ENCODE measurements around the gene HIBADH.

Gene HIBADH

GRCh38 chr7:27662490-27663205, at the start of gene HIBADH:
Gene HIBADH (minus strand): TSS chr7:27662883. CDS start chr7:27662788, 95 bp downstream.
- TF ChIP-seq, protein P1, sequence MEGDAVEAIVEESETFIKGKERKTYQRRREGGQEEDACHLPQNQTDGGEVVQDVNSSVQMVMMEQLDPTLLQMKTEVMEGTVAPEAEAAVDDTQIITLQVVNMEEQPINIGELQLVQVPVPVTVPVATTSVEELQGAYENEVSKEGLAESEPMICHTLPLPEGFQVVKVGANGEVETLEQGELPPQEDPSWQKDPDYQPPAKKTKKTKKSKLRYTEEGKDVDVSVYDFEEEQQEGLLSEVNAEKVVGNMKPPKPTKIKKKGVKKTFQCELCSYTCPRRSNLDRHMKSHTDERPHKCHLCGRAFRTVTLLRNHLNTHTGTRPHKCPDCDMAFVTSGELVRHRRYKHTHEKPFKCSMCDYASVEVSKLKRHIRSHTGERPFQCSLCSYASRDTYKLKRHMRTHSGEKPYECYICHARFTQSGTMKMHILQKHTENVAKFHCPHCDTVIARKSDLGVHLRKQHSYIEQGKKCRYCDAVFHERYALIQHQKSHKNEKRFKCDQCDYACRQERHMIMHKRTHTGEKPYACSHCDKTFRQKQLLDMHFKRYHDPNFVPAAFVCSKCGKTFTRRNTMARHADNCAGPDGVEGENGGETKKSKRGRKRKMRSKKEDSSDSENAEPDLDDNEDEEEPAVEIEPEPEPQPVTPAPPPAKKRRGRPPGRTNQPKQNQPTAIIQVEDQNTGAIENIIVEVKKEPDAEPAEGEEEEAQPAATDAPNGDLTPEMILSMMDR (IDR thresholded peaks at IDR 0.05; ENCODE audit: low read depth, low read length), result no peak
- peak; percentile 100 for DNase-seq (ENCODE audit: low read depth in 2 of 2)
- peak within 1 kb of the TSS; percentile 78 to 79 for H3K4me3 ChIP-seq (replicated peaks in 1 of 2; ENCODE audit: low read depth in 2 of 2, low read length in 2 of 2)

- no peak overlapping the region for H3K4me3 ChIP-seq (replicated peaks in 1 of 2; ENCODE audit: low read depth in 2 of 2, low read length in 2 of 2)
- TF ChIP-seq, protein P1 (IDR thresholded peaks at IDR 0.05; ENCODE audit: low read depth, low read length), result no peak
- DNase-seq (ENCODE audit: low read depth in 2 of 2), result no peak
These were observed 49.5 kb upstream of the HIBADH start for GRCh38 chr7:27712217-27712616.

- peak; percentile 82 to 83 for DNase-seq (ENCODE audit: low read depth in 2 of 2)
- no peak overlapping the region for H3K4me3 ChIP-seq (replicated peaks in 1 of 2; ENCODE audit: low read depth in 2 of 2, low read length in 2 of 2)
- TF ChIP-seq, protein P1 (IDR thresholded peaks at IDR 0.05; ENCODE audit: low read depth, low read length), result no peak
These were observed 46.7 kb upstream of the HIBADH start for GRCh38 chr7:27709137-27710075.

DNA sequence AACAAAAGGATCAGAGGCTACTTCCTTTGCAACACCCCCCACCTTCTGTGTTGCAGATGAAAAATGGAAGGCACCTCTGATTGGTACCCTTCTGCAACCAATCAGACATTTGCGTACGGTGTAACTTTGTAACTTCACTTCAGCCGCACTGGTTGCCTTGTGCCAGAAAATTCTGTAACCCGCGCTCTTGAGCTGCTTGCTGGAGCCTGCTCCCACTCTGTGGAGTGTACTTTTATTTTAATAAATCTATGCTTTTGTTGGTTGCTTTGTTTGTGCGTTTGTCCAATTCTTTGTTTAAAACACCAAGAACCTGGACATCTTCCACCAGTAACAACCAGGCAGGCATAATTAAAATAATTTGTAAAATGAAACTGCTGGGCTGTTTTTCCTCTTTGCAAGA, 45.8 kb upstream of the HIBADH start:
- TF ChIP-seq, protein P1 (IDR thresholded peaks at IDR 0.05; ENCODE audit: low read depth, low read length), result no peak
- no peak for DNase-seq (ENCODE audit: low read depth in 2 of 2)
- no peak overlapping the region for H3K4me3 ChIP-seq (replicated peaks in 1 of 2; ENCODE audit: low read depth in 2 of 2, low read length in 2 of 2)

DNA sequence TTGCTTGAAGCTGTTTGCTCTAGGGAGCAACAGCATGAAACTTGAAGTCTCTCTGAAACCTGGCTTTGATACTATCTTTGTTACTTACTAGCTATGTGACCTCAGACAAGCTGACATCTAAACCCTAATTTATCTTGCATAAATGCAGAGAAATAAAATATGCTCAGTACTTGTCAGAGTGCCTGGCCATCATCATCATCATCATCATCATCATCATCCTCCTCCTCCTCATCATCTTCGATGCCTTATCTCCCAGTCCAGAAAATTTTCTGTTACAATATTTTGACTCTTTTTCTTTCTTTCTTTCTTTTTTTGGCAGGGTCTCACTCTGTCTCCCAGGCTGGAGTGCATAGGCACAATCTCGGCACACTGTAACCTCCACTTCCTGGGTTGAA, 42.5 kb upstream of the HIBADH start:
- TF ChIP-seq, protein P1 (IDR thresholded peaks at IDR 0.05; ENCODE audit: low read depth, low read length), result no peak
- H3K4me3 ChIP-seq (replicated peaks in 1 of 2; ENCODE audit: low read depth in 2 of 2, low read length in 2 of 2), result no peak overlapping the region
- DNase-seq (ENCODE audit: low read depth in 2 of 2), result no peak

- peak; percentile 40 to 63 for DNase-seq (ENCODE audit: low read depth in 2 of 2)
- TF ChIP-seq, protein P1 (IDR thresholded peaks at IDR 0.05; ENCODE audit: low read depth, low read length), result no peak
These were observed 41.9 kb upstream of the HIBADH start for GRCh38 chr7:27704422-27705199.

More at GRCh38 chr7:27704422-27705199, 41.9 kb upstream of the HIBADH start:
- no peak overlapping the region for H3K4me3 ChIP-seq (replicated peaks in 1 of 2; ENCODE audit: low read depth in 2 of 2, low read length in 2 of 2)

All from cardiac fibroblast (primary cell).